D721Med (cell line): ENCODE data around the gene ZC3H18.
A peak's percentile ranks its signal among the peaks of the same experiment; 100 is the strongest.

ENCODE experiments used
- DNase-seq: peaks from one replicate; pipeline ENCODE4 v3.0.0; 2011; ENCODE audit warnings: low spot score; ENCODE audit not compliant: insufficient read length
- FAIRE-seq: peaks from 2 replicates; lab custom pipeline; 2011; peaks lifted over from hg19 to GRCh38; lab: Jason Lieb, UNC
- CTCF ChIP-seq: IDR thresholded peaks from 2 replicates; pipeline ENCODE4 v1.5.1; 2012; ENCODE audit warnings: mild to moderate bottlenecking, control low read depth; ENCODE audit not compliant: insufficient read depth; ENCODE audit errors: missing control alignments

The ZC3H18 gene

GRCh38 chr16:88673716-88674379, 103.6 kb downstream of the ZC3H18 start:
- DNase-seq (no peak), FAIRE-seq (no peak)
- no peak for TF ChIP-seq CTCF

GRCh38 chr16:88676502-88677242, 106.5 kb downstream of the ZC3H18 start:
- FAIRE-seq, result no peak
- DNase-seq, result no peak
- TF ChIP-seq CTCF, result no peak

GRCh38 chr16:88677721-88678120, 107.5 kb downstream of the ZC3H18 start:
- FAIRE-seq (no peak), DNase-seq (no peak)
- no peak for TF ChIP-seq CTCF

GRCh38 chr16:88678224-88678979, 108.2 kb downstream of the ZC3H18 start:
- DNase-seq, result no peak
- TF ChIP-seq CTCF, result no peak
- FAIRE-seq, result no peak

- DNase-seq (no peak), FAIRE-seq (no peak)
- TF ChIP-seq CTCF, result no peak
These were observed 110.4 kb downstream of the ZC3H18 start for GRCh38 chr16:88680554-88681083.

- TF ChIP-seq CTCF, result peak; percentile 13
- DNase-seq, result no peak
- no peak for FAIRE-seq
These were observed 111.0 kb downstream of the ZC3H18 start for GRCh38 chr16:88681084-88681680.
